ENCODE measurements around the gene HADHA.

HADHA gene

GRCh38 chr2:26182887-26183630, 61.4 kb downstream of the HADHA start:
- H3K4me1 Mint-ChIP-seq (ENCODE audit: low read depth), result peaks cover 37% of the 10 kb centered on the region
- H3K9me3 Mint-ChIP-seq, result no peaks in the 10 kb centered on the region
- H3K27me3 Mint-ChIP-seq, result peaks cover 65% of the 10 kb centered on the region
- H3K4me3 Mint-ChIP-seq, result no peak overlapping the region
- no peak overlapping the region for H3K27ac Mint-ChIP-seq
- intact Hi-C loops (cut with micrococcal nuclease), result no loop called here
- H3K36me3 Mint-ChIP-seq (ENCODE audit: low read depth), result no peaks in the 10 kb centered on the region

DNA sequence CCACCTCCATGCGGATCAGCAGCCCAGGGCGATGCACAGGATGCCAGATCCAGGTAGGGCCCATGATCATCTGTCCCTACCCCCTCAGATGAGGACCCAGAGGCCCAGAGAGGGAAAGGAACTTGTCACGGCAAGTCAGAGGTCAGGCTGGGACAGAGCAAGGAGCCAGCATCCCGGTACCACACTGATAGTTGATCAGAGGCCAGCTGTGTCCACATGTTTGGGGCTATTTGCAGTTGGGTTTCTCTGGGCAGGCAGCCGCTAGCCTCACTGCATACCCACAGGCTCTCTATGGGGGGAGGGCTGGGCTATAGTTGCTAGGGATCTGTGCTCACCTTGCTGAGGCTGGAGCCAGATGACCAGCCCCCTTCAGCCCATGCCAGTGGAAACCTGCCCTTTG, 62.0 kb downstream of the HADHA start:
- Mint-ChIP-seq H3K4me1 (ENCODE audit: low read depth) (peaks cover 37% of the 10 kb centered on the region), H3K27ac (no peak overlapping the region), H3K27me3 (peaks cover 72% of the 10 kb centered on the region), H3K36me3 (ENCODE audit: low read depth) (no peaks in the 10 kb centered on the region), H3K9me3 (no peaks in the 10 kb centered on the region), H3K4me3 (no peak overlapping the region)
- intact Hi-C loops (cut with micrococcal nuclease), result no loop called here

- peaks cover 20% of the 10 kb centered on the region for H3K4me1 Mint-ChIP-seq (ENCODE audit: low read depth)
- H3K27ac Mint-ChIP-seq, result peak overlapping the region; percentile 69
- H3K36me3 Mint-ChIP-seq (ENCODE audit: low read depth), result no peaks in the 10 kb centered on the region
- H3K4me3 Mint-ChIP-seq, result peak overlapping the region; percentile 74
- H3K27me3 Mint-ChIP-seq, result peaks cover 79% of the 10 kb centered on the region
- intact Hi-C loops (cut with micrococcal nuclease), result no loop called here
- H3K9me3 Mint-ChIP-seq, result no peaks in the 10 kb centered on the region
Observed at GRCh38 chr2:26179446-26179913, 65.0 kb downstream of the HADHA start.

- H3K27me3 Mint-ChIP-seq, result peaks cover 82% of the 10 kb centered on the region
- no peaks in the 10 kb centered on the region for H3K9me3 Mint-ChIP-seq
- peak overlapping the region; percentile 69 for H3K27ac Mint-ChIP-seq
- H3K36me3 Mint-ChIP-seq (ENCODE audit: low read depth), result no peaks in the 10 kb centered on the region
- intact Hi-C loops (cut with micrococcal nuclease), result no loop called here
- peak overlapping the region; percentile 74 for H3K4me3 Mint-ChIP-seq
- peaks cover 17% of the 10 kb centered on the region for H3K4me1 Mint-ChIP-seq (ENCODE audit: low read depth)
Observed at GRCh38 chr2:26178746-26179436, 65.5 kb downstream of the HADHA start.

GRCh38 chr2:26178246-26178645, 66.2 kb downstream of the HADHA start:
- no peaks in the 10 kb centered on the region for H3K36me3 Mint-ChIP-seq (ENCODE audit: low read depth)
- no peaks in the 10 kb centered on the region for H3K9me3 Mint-ChIP-seq
- H3K27ac Mint-ChIP-seq, result peak overlapping the region; percentile 69
- peaks cover 21% of the 10 kb centered on the region for H3K4me1 Mint-ChIP-seq (ENCODE audit: low read depth)
- intact Hi-C loops (cut with micrococcal nuclease), result no loop called here
- peaks cover 79% of the 10 kb centered on the region for H3K27me3 Mint-ChIP-seq
- H3K4me3 Mint-ChIP-seq, result no peak overlapping the region

DNA sequence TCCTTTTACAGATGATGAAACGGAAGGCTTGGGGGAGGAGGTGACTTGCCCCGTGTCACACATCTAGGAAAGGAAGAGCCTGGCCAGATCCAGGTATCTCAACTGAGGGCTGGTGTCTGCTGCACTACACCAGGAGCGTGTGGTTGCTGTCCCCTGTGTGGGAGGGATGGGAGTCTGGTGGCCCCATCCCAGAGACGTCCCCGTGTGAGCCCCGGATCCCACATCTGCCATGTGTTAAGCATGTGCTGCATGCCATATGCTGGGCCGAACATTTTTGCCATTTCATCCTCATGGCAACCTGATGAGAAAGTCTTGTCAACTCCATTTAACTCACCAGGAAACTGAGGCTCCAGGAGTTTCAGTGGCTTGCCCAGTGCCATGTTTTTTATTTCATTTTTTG, 67.3 kb downstream of the HADHA start:
- intact Hi-C loops (cut with micrococcal nuclease), result no loop called here
- peaks cover 80% of the 10 kb centered on the region for H3K27me3 Mint-ChIP-seq
- no peaks in the 10 kb centered on the region for H3K36me3 Mint-ChIP-seq (ENCODE audit: low read depth)

DNA sequence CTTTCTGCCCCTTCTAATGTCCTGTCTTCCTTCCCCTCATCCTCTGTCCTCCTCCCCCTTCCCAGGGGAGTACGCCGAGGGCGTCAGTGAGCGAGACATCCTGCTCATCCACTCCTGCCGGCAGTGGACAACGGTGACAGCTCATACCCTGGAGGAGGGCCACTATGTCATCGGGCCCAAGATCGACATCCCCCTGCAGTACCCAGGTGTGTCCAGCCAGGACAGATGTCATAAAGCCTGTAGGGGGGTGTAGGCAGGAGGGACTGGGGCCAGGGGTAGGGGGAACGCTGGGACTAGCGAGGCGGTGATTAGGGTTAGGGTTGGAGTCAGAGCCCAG, 68.2 kb downstream of the HADHA start:
- Mint-ChIP-seq H3K9me3 (no peaks in the 10 kb centered on the region), H3K4me3 (no peak overlapping the region), H3K27me3 (peaks cover 85% of the 10 kb centered on the region), H3K4me1 (ENCODE audit: low read depth) (peaks cover 33% of the 10 kb centered on the region), H3K36me3 (ENCODE audit: low read depth) (no peaks in the 10 kb centered on the region), H3K27ac (no peak overlapping the region)
- intact Hi-C loops (cut with micrococcal nuclease), result no loop called here

More for the DNA sequence above, 67.3 kb downstream of the HADHA start:
- peaks cover 25% of the 10 kb centered on the region for H3K4me1 Mint-ChIP-seq (ENCODE audit: low read depth)
- no peak overlapping the region for H3K4me3 Mint-ChIP-seq
- H3K27ac Mint-ChIP-seq, result no peak overlapping the region
- H3K9me3 Mint-ChIP-seq, result no peaks in the 10 kb centered on the region

GRCh38 chr2:26175466-26176278, 68.8 kb downstream of the HADHA start:
- Mint-ChIP-seq H3K9me3 (no peaks in the 10 kb centered on the region), H3K4me1 (ENCODE audit: low read depth) (peaks cover 33% of the 10 kb centered on the region), H3K36me3 (ENCODE audit: low read depth) (no peaks in the 10 kb centered on the region), H3K4me3 (no peak overlapping the region), H3K27me3 (peaks cover 85% of the 10 kb centered on the region), H3K27ac (no peak overlapping the region)
- intact Hi-C loops (cut with micrococcal nuclease), result no loop called here

DNA sequence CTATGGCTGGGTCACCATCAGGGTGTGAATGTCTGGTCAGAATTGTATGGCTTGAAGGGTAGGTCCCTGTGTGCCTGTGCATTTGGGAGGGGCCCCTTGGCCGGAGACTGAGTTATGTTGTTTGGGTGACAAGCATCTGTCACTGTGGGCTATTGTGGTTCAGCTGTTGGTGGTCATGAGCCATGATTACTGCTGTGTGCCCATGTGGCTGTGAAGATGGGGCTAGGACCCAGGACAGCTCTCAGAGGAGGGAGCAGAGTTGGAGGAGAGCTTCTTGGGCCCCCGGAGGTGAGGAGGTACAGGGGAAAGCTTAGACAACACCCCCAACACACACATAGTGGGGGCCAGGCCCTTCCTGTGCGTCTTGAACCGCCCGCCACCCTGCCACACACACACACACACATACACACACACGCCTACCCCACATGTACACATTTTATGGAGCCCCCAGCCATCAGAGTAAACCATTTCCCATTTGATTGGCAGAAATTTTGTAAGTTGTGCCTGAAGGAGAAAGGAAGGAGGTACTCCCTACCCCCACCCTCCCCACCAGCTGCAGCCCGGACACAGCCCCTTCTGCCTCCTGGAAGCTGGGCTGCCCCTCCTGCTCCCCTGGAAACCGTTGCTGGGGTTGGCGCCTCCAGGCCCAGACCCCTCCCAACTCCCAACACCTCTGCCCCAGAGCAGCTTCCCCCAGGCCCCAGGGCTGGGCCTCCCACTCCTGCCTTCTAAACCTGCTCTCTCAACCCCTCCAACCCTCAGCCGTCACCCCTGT, 69.6 kb downstream of the HADHA start:
- no peaks in the 10 kb centered on the region for H3K9me3 Mint-ChIP-seq
- H3K27ac Mint-ChIP-seq, result no peak overlapping the region
- H3K4me1 Mint-ChIP-seq (ENCODE audit: low read depth), result peaks cover 26% of the 10 kb centered on the region
- no peak overlapping the region for H3K4me3 Mint-ChIP-seq
- H3K36me3 Mint-ChIP-seq (ENCODE audit: low read depth), result no peaks in the 10 kb centered on the region
- H3K27me3 Mint-ChIP-seq, result peaks cover 84% of the 10 kb centered on the region
- intact Hi-C loops (cut with micrococcal nuclease), result no loop called here

GRCh38 chr2:26173776-26174482, 70.5 kb downstream of the HADHA start:
- H3K4me1 Mint-ChIP-seq (ENCODE audit: low read depth), result peaks cover 17% of the 10 kb centered on the region
- intact Hi-C loops (cut with micrococcal nuclease), result no loop called here
- peak overlapping the region; percentile 68 for H3K4me3 Mint-ChIP-seq

DNA sequence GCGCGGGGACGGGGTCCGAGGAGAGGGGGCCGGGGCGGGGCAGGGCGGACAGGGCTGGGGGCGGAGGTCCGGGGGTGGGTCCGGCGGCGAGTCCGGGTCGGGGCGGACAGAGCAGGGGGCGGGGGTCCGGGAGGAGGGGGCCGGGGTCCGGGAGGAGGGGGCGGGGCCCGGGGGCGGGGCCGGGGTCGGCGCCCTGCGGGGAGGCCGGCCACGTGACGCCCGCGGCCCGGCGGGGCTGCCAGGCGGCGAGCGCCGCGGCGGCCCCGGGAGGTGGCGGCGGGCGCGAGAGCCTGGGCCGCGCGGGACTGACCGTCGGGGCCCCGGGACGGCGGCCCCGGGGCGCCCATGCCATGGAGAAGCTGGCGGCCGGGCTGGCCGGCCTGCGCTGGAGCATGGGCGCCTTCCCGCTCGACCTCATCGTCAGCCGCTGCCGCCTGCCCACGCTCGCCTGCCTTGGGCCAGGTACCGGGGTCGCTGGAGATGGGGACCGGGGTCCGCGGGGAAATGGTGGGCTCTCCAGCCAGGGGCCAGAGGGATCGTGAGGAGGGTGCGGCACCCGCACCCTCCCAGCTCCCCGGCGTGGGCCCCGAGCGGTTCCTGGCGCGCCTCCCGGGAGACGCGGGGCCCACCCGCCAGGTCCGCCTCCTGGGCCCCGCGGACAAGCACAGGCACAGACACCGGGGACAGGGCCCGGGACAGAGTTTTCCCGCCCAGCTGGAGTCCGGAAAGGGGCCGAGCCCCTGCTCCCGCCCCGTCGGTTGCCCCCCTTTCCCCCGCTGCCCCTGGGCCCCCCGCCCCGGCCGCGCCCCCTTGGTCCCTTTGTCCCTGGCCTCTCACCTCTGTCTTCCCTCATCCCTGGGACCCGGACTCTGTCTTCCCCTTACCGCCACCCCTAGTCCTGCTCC, 71.3 kb downstream of the HADHA start, which contains the start of gene GAREM2:
Gene GAREM2 (plus strand): TSS at position 218 of the 905 bp plus-strand sequence. CDS start 133 bp downstream, at position 351.
- Mint-ChIP-seq H3K9me3 (no peaks in the 10 kb centered on the region), H3K4me1 (ENCODE audit: low read depth) (peaks cover 17% of the 10 kb centered on the region), H3K36me3 (ENCODE audit: low read depth) (no peaks in the 10 kb centered on the region), H3K27ac (no peak within 1 kb of the TSS), H3K4me3 (peak within 1 kb of the TSS; percentile 68), H3K27me3 (peaks cover 76% of the 10 kb centered on the region)
- intact Hi-C loops (cut with micrococcal nuclease), result no loop called here

More at GRCh38 chr2:26173776-26174482, 70.5 kb downstream of the HADHA start:
- Mint-ChIP-seq H3K9me3 (no peaks in the 10 kb centered on the region), H3K27me3 (peaks cover 82% of the 10 kb centered on the region), H3K27ac (no peak overlapping the region), H3K36me3 (ENCODE audit: low read depth) (no peaks in the 10 kb centered on the region)

DNA sequence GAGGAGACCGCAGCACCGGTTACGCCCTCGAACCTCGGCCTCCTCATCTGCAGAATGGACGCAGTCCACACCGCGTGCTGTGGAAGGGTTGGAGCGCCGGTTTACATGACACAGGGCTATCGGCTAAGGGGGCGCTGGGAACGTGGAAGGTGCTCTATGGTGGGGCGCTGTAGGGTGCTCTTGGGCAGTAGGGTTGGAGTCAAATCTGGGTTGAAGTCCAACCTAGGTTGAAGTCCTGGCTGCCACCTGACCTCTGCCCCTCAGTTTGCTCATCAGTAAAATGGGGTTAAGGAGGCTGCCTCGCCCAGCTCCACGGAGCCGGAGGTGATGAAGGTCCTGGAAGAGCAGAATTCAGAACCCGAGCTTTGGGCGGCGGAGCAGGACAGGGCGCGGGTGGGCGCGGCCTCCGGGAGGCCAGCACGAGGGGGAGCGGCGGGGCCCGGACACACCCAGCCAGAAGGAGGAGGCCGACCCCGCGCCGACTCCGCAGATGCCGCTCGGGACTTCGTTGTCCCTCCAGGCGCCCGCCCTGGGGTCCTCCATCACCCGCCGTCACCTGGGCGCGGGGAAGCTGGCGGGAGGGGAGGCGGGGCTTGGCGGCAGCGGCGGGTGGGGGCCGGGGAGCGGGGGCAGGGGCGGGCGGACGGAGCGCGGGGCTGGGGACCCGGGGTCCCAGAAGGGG, 72.1 kb downstream of the HADHA start:
- Mint-ChIP-seq H3K9me3 (no peaks in the 10 kb centered on the region), H3K4me3 (peak overlapping the region; percentile 42), H3K27me3 (peaks cover 68% of the 10 kb centered on the region), H3K4me1 (ENCODE audit: low read depth) (peaks cover 17% of the 10 kb centered on the region), H3K36me3 (ENCODE audit: low read depth) (no peaks in the 10 kb centered on the region), H3K27ac (no peak overlapping the region)
- intact Hi-C loops (cut with micrococcal nuclease), result no loop called here

Measured in dendritic cell treated with granulocyte-macrophage colony-stimulating factor and Interleukin-4, amounts not matched to agents 40 ng/mL and 50 ng/mL, for 4 days (primary cell).